H1 (cell line): ENCODE results near the gene ROBO4. TPM values are rescaled to one million over a fixed set of nuclear protein-coding genes. Genes with fewer than 3 reads are reported as not detected.

Source experiments
- CTCF ChIA-PET: fragments of 300-600 bp; sonication (Branson Sonifier 250); formaldehyde crosslinking; loops from one replicate; lab custom pipeline; 2021; ENCODE audit not compliant: partially characterized antibody; lab: Charles Lee
- POLR2A ChIA-PET: fragments of 300-600 bp; sonication (Branson Sonifier 250); formaldehyde crosslinking; loops from one replicate; lab custom pipeline; 2021; ENCODE audit warnings: inconsistent platforms; ENCODE audit not compliant: partially characterized antibody; lab: Charles Lee
- DNase-seq, 2 experiments: peaks; one replicate each; pipeline versions ENCODE4 v3.0.0 to v3.0.0-alpha.2; 2010 to 2022; ENCODE audit warnings: low spot score in 2 of 2, low read depth in 1 of 2, mixed read lengths in 1 of 2
- FAIRE-seq: peaks from 2 replicates; lab custom pipeline; 2011; peaks lifted over from hg19 to GRCh38; lab: Jason Lieb, UNC
- H2AFZ ChIP-seq: 2 replicates; pipeline ENCODE4 v1.8.1; 2012; ENCODE audit warnings: low read length, inconsistent platforms
- H2AK5ac ChIP-seq: 2 replicates; pipeline ENCODE4 v1.6.1; 2013; ENCODE audit warnings: low read depth, low read length
- H2BK120ac ChIP-seq: replicated peaks from 2 replicates; pipeline ENCODE3; 2013; ENCODE audit warnings: low read depth, low read length, inconsistent platforms
- H2BK12ac ChIP-seq: 2 replicates; pipeline ENCODE4 v1.6.1; 2013; ENCODE audit warnings: low read depth, low read length
- H2BK15ac ChIP-seq: 2 replicates; pipeline ENCODE4 v1.6.1; 2013; ENCODE audit warnings: low read length
- H2BK20ac ChIP-seq: 2 replicates; pipeline ENCODE4 v1.6.1; 2013; ENCODE audit warnings: low read length
- H2BK5ac ChIP-seq: 2 replicates; pipeline ENCODE4 v1.6.1; 2013; ENCODE audit warnings: low read depth, low read length
- H3K14ac ChIP-seq: 2 replicates; pipeline ENCODE4 v1.6.1; 2013; ENCODE audit warnings: inconsistent platforms; ENCODE audit not compliant: insufficient read length
- H3K18ac ChIP-seq: 2 replicates; pipeline ENCODE4 v1.6.1; 2013; ENCODE audit warnings: low read length; ENCODE audit errors: extremely low read depth
- H3K23ac ChIP-seq: 2 replicates; pipeline ENCODE4 v1.6.1; 2013; ENCODE audit warnings: inconsistent platforms; ENCODE audit not compliant: insufficient read length
- H3K23me2 ChIP-seq: 2 replicates; pipeline ENCODE4 v1.6.1; 2013; ENCODE audit warnings: low read depth, low read length
- H3K27ac ChIP-seq: 2 replicates; pipeline ENCODE4 v1.6.1; 2011; ENCODE audit warnings: low read depth, low read length, inconsistent platforms
- H3K27me3 ChIP-seq, 4 experiments: replicated peaks in 1 of 4; 1 replicate in 1 of 4; 2 replicates in 3 of 4; pipeline versions ENCODE4 v1.6.1 to v1.8.1; 2011 to 2013; ENCODE audit warnings: low read length in 3 of 4, mild to moderate bottlenecking in 3 of 4, inconsistent platforms in 2 of 4, mixed read lengths in 2 of 4, moderate library complexity in 1 of 4; ENCODE audit not compliant: control insufficient read depth in 3 of 4, insufficient read depth in 3 of 4; ENCODE audit errors: extremely low read depth in 1 of 4
- H3K36me3 ChIP-seq, 4 experiments: 2 replicates each; pipeline versions ENCODE4 v1.6.1 to v1.8.1; 2011 to 2013; ENCODE audit warnings: mild to moderate bottlenecking in 4 of 4, low read length in 3 of 4, moderate library complexity in 2 of 4, control low read depth in 1 of 4, inconsistent platforms in 1 of 4; ENCODE audit not compliant: insufficient read depth in 4 of 4, control insufficient read depth in 2 of 4
- H3K4ac ChIP-seq: replicated peaks from 2 replicates; pipeline ENCODE3; 2013; ENCODE audit warnings: low read length, low read depth, mixed read lengths, inconsistent platforms; ENCODE audit not compliant: insufficient read length
- H3K4me1 ChIP-seq, 4 experiments: replicated peaks in 1 of 4; 1 replicate in 1 of 4; 2 replicates in 3 of 4; pipeline versions ENCODE4 v1.6.1 to v1.8.1; 2011 to 2013; ENCODE audit warnings: low read length in 3 of 4, inconsistent platforms in 2 of 4, mixed read lengths in 1 of 4; ENCODE audit not compliant: insufficient read depth in 4 of 4, control insufficient read depth in 3 of 4
- H3K4me2 ChIP-seq, 2 experiments: 2 replicates each; pipeline versions ENCODE4 v1.6.1 to v1.8.1; 2011 to 2013; ENCODE audit warnings: low read depth in 2 of 2, low read length in 2 of 2, control low read depth in 1 of 2, inconsistent platforms in 1 of 2, mild to moderate bottlenecking in 1 of 2; ENCODE audit not compliant: insufficient read depth in 1 of 2
- H3K4me3 ChIP-seq, 4 experiments: fragments of 200-600, 300-600 bp in 1 of 4; sonication (generic), shearing (Covaris generic), sonication (Bioruptor Twin) in 1 of 4; 2 replicates each; pipeline versions ENCODE4 v1.5.1 to v1.8.1; 2011 to 2016; ENCODE audit warnings: low read length in 4 of 4, low read depth in 3 of 4, control low read depth in 2 of 4, inconsistent platforms in 2 of 4, mild to moderate bottlenecking in 2 of 4, mixed read lengths in 1 of 4, moderate library complexity in 1 of 4; ENCODE audit not compliant: insufficient read depth in 2 of 4; ENCODE audit errors: extremely low read depth in 1 of 4
- H3K56ac ChIP-seq: replicated peaks from 2 replicates; pipeline ENCODE3; 2013; ENCODE audit warnings: low read depth, mild to moderate bottlenecking, mixed read lengths, low read length, inconsistent platforms; ENCODE audit not compliant: insufficient read length
- H3K79me1 ChIP-seq: 2 replicates; pipeline ENCODE4 v1.6.1; 2013; ENCODE audit warnings: low read depth, low read length, control low read depth
- H3K79me2 ChIP-seq, 2 experiments: 2 replicates each; pipeline versions ENCODE4 v1.6.1 to v1.8.1; 2012 to 2013; ENCODE audit warnings: low read length in 2 of 2, mild to moderate bottlenecking in 2 of 2, inconsistent platforms in 1 of 2; ENCODE audit not compliant: insufficient read depth in 2 of 2, control insufficient read depth in 1 of 2
- H3K9ac ChIP-seq, 4 experiments: replicated peaks in 1 of 4; 1 replicate in 1 of 4; 2 replicates in 3 of 4; pipeline versions ENCODE4 v1.6.1 to v1.8.1; 2011 to 2013; ENCODE audit warnings: low read depth in 3 of 4, low read length in 3 of 4, control low read depth in 2 of 4, mild to moderate bottlenecking in 2 of 4, moderate library complexity in 2 of 4, inconsistent platforms in 1 of 4; ENCODE audit errors: extremely low read depth in 1 of 4
- H3K9me3 ChIP-seq, 2 experiments: 2 replicates each; pipeline versions ENCODE4 v1.6.1 to v1.8.1; 2012 to 2013; ENCODE audit warnings: mild to moderate bottlenecking in 2 of 2, moderate library complexity in 2 of 2, control low read depth in 1 of 2, inconsistent platforms in 1 of 2, low read depth in 1 of 2, low read length in 1 of 2, mixed read lengths in 1 of 2; ENCODE audit not compliant: insufficient read depth in 2 of 2
- H4K20me1 ChIP-seq, 2 experiments: replicated peaks in 1 of 2; 2 replicates each; pipeline versions ENCODE3 to v1.8.1; 2011 to 2013; ENCODE audit warnings: inconsistent platforms in 2 of 2, low read length in 2 of 2, mild to moderate bottlenecking in 1 of 2; ENCODE audit not compliant: insufficient read depth in 2 of 2, control insufficient read depth in 1 of 2
- H4K5ac ChIP-seq: 2 replicates; pipeline ENCODE4 v1.6.1; 2013; ENCODE audit warnings: low read length, low read depth, mixed read lengths, inconsistent platforms; ENCODE audit not compliant: insufficient read length
- H4K8ac ChIP-seq: 2 replicates; pipeline ENCODE4 v1.8.0; 2013; ENCODE audit warnings: mild to moderate bottlenecking, moderate library complexity, low read length, inconsistent platforms; ENCODE audit not compliant: insufficient read depth; ENCODE audit errors: extremely low read depth
- H4K91ac ChIP-seq: replicated peaks from 2 replicates; pipeline ENCODE3; 2013; ENCODE audit warnings: low read length, mixed read lengths, inconsistent platforms; ENCODE audit not compliant: insufficient read length
- ATF2 ChIP-seq: IDR thresholded peaks from 2 replicates; pipeline ENCODE4 v1.6.1; 2012; ENCODE audit warnings: low read length, inconsistent platforms
- EP300 ChIP-seq, 2 experiments: IDR thresholded peaks; 1 replicate in 1 of 2; 2 replicates in 1 of 2; pipeline ENCODE4 v1.6.1; 2011 to 2012; ENCODE audit warnings: low read depth in 2 of 2, low read length in 2 of 2, mild to moderate bottlenecking in 2 of 2, borderline replicate concordance in 1 of 2, inconsistent platforms in 1 of 2, moderate library complexity in 1 of 2
- JUN ChIP-seq: IDR thresholded peaks from 2 replicates; pipeline ENCODE4 v1.6.1; 2011; ENCODE audit warnings: low read depth, mild to moderate bottlenecking, improper control_type of control experiment, low read length
- SIX5 ChIP-seq: IDR thresholded peaks from 2 replicates; pipeline ENCODE4 v1.6.1; 2011; ENCODE audit warnings: mild to moderate bottlenecking, low read depth, low read length
- WGBS, 2 experiments: shearing (Covaris generic) in 1 of 2; methylation state at CpG; one replicate each; pipeline versions ENCODE4 v1.1.6 to v1.1.7; 2013 to 2015; ENCODE audit warnings: low lambda C conversion rate in 2 of 2, mixed read lengths in 2 of 2, inconsistent platforms in 1 of 2, low coverage in 1 of 2, missing lambda C conversion rate in 1 of 2; ENCODE audit not compliant: insufficient replicate concordance in 2 of 2, insufficient coverage in 1 of 2, insufficient read length in 1 of 2; ENCODE audit errors: extremely low coverage in 1 of 2, missing lambda C conversion rate in 1 of 2; 5-methylcytosine and 5-hydroxymethylcytosine counted together
- polyA plus RNA-seq, 7 experiments: library from polyadenylated mRNA; depleted of rRNA in 3 of 7; stranded (reverse) in 5 of 7; unstranded in 2 of 7; fragments of >200 nt in 5 of 7; fragments of 200-250 nt in 2 of 7; gene quantifications; 1 replicate in 5 of 7; 2 replicates in 1 of 7; 4 replicates in 1 of 7; pipeline versions ENCODE4 v1.2.1 to v1.2.3, GENCODE V29; 2011 to 2013; ENCODE audit warnings: missing spikeins in 2 of 7, mixed read lengths in 2 of 7
- total RNA-seq: library from RNA; stranded (reverse); fragmentation: NEBNext Ultra II Directional; extraction: Animal tissue kit (Norgen Biotek cat#: 25700); gene quantifications from 2 replicates; pipeline ENCODE4 v1.2.1, GENCODE V29; 2021

Gene ROBO4
- total and polyA plus RNA-seq, 2 of the 8 experiments (the other 6 are each of a cell fraction or from before 2014, with no cell fraction given), result 0.03 TPM; not detected in 1

GRCh38 chr11:124896821-124897391, 759 bp downstream of the ROBO4 start:
- WGBS, 2 experiments, result 87% methylated on average over 9 of the region's 9 CpGs; no CpG with 5 or more reads in 1 of the 2 experiments
- peaks cover 0 to 6% (median 0%) of the 10 kb centered on the region in 4 experiments; a peak in 2 of 7 replicates for H3K27me3 ChIP-seq
- no peak overlapping the region for H3K9ac ChIP-seq
- CTCF ChIA-PET, result interaction anchor here (1.2 to 1.5 kb wide), 4 partner anchors 12 to 30 kb away, joined by 3 to 4 read pairs (median 4); no protein-coding TSS in a partner anchor
- H3K4ac ChIP-seq, result no peak overlapping the region
- FAIRE-seq, result no peak
- H2BK120ac ChIP-seq, result no peak overlapping the region
- no peak for TF ChIP-seq EP300 (IDR thresholded peaks at IDR 0.05; ENCODE audit: borderline replicate concordance in 1 of 2, low read depth in 2 of 2, low read length in 2 of 2)
- no peak for TF ChIP-seq ATF2
- TF ChIP-seq JUN, result no peak
- no peak for TF ChIP-seq SIX5
- TF ChIP-seq, all 59 proteins: peak for 0
- H3K18ac ChIP-seq, result no peak overlapping the region
- no peaks in the 10 kb centered on the region for H3K9me3 ChIP-seq
- H3K4me1 ChIP-seq, result peaks cover 0 to 2% (median 1%) of the 10 kb centered on the region in 4 experiments; a peak in 3 of 7 replicates
- no peak overlapping the region for H4K5ac ChIP-seq
- DNase-seq, result peak in 1 of 2 experiments; percentile 29
- H4K8ac ChIP-seq, result no peak overlapping the region
- H2BK5ac ChIP-seq, result no peak overlapping the region
- H3K36me3 ChIP-seq, result no peaks in the 10 kb centered on the region
- no peak overlapping the region for H4K91ac ChIP-seq
- H2BK12ac ChIP-seq, result no peak overlapping the region
- no peaks in the 10 kb centered on the region for H4K20me1 ChIP-seq
- H2BK15ac ChIP-seq, result no peak overlapping the region
- H3K14ac ChIP-seq, result no peak overlapping the region
- H3K79me1 ChIP-seq, result no peaks in the 10 kb centered on the region
- no peak overlapping the region for H3K4me3 ChIP-seq
- POLR2A ChIA-PET, result no interaction called here
- no peak overlapping the region for H2AK5ac ChIP-seq
- no peak overlapping the region for H3K27ac ChIP-seq
- no peak overlapping the region for H3K4me2 ChIP-seq
- H3K23ac ChIP-seq, result no peak overlapping the region
- no peaks in the 10 kb centered on the region for H3K23me2 ChIP-seq
- no peak overlapping the region for H2AFZ ChIP-seq
- H3K56ac ChIP-seq, result no peak overlapping the region
- H3K79me2 ChIP-seq, result no peaks in the 10 kb centered on the region
- H2BK20ac ChIP-seq, result no peak overlapping the region
